Activated CD8-positive, alpha-beta memory T cell treated with anti-CD3 and anti-CD28 coated beads for 1 hour (primary cell): ENCODE data around the gene ZNF512B.
"Not testable (repeated sequence)": the region's sequence is repeated elsewhere in the genome, so short reads cannot be mapped to it uniquely, and the experiment has no call there.

Experiments
- DNase-seq, 2 donors: peaks; one replicate each; pipeline ENCODE4 v3.0.0-alpha.2; 2020; ENCODE audit warnings: low read depth in 1 of 2; ENCODE audit errors: extremely low read depth in 1 of 2

ZNF512B gene

DNA sequence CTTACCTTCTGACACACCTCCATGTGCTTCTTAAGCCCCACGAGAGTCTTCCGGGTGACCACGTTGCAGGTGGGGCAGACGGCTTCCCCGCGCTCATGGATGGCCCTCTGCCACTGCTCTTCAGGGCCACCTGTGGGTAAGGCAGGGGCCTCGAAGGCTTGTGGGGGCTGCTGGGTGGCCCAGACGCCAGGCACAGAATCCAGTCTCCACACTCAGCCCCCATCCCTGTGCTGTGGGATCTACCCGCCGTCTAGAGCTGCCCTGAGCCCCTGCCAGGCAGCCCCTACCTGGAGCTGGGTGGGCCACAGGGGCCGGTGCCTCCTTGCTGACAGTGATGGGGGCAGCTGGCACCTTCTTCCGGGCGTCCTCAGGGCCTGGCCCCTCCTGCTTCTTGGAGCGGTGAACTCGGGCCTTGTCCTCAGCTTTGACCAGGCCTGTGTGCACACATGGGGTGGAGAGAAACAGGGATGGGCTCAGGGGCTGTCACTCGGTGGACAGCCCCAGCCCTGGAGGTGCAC is 5.9 kb downstream of the ZNF512B start:
- DNase-seq: no peak

DNA sequence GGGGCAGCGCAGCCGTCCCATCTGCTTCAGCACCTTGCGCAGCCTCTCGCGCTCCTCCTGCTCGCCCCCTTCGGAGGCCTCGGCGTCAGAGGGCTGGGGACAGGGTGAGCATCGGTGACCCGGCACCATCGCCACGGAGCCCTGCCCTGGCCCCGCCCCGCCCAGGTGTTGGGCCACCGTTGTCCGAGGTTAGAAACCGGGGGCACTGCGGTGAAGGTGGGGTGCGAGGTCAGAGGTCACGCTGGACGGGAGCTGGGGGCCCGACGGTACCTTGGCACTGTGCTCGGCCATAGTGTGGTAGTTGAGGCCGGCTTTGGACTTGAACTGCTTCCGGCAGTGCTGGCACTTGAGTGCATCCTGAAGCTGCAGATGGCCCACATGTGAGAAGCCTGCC is 6.4 kb downstream of the ZNF512B start:
- DNase-seq: no peak

DNA sequence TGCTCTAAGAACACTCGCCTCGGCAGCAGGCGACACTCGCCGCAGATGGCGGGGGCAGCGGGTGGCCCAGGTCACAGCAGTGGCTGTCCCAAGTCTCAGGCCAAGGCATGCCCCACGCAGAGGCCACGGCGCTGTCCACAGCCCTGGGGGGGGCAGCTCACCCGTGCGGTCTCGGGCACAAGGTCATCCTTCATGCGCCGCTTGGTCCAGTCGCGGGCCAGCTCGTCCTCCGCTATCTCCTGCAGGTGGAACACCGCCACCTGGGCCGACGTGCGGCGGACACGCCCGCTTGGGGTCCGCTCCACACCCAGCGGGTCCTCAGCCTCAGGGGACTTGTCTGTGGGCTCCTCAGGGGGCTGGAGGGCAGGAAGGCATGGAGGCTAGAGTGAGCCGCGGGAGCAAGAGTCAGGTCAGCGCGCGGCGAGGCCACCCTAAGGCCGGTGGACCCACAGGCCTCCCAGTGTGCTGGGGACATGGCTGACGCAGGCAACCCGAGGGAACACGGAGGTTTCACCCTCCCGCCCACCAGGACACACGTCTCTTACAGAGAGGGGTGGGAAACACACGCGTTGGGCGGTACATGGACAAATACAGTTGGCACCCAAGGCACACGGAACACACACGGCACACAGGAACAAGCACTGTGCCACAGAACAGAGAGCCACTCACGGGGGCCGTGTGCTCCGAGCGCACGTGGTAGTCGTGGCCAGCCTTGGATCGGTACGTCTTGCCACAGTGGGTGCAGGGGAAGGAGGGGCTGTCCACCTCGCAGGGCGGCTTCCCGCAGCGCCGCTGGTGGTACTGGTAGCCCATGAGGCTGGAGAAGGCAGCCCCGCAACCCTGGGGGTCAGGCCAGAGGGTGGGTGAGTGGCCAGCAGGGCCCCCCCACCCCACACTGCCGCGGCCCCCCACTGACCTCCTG is 7.0 kb downstream of the ZNF512B start:
- DNase-seq: no peak

DNA sequence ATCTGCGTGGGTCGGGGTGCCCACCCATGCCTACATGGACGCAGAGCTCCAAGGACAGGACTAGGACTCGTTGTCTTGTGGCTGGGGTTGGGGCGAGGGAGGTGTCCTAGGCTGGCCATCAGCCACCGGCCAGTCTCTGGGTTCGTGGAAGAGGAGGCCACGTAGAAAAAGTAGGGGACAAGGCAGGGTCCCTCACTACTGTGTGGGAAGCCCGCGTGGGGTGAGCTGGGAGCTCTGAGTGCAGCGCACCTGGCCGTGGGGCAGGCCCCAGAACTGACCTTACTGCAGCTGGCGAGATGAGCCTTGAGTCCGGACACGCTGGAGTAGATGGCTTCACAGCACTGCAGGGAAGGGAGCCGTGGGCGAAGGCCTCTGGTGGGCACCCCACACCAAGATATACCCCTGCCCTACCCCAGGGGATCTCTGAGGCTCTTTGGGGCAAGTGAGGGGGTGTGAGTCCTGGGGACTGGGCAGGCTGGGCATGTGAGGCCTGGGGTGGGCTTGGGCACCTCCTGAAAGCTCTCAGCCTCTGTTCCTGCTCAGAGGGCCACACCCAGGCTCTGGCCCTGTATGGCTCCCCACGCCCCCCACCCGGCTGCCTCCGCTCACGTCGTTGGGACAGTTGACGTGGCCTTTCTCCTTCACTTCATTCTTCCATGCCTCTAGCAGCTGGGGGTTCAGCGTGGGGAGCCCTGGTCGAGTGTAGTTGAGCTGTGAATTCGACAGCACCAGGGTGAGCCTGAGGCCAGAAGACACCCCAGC is 7.9 kb downstream of the ZNF512B start:
- no peak for DNase-seq

DNA sequence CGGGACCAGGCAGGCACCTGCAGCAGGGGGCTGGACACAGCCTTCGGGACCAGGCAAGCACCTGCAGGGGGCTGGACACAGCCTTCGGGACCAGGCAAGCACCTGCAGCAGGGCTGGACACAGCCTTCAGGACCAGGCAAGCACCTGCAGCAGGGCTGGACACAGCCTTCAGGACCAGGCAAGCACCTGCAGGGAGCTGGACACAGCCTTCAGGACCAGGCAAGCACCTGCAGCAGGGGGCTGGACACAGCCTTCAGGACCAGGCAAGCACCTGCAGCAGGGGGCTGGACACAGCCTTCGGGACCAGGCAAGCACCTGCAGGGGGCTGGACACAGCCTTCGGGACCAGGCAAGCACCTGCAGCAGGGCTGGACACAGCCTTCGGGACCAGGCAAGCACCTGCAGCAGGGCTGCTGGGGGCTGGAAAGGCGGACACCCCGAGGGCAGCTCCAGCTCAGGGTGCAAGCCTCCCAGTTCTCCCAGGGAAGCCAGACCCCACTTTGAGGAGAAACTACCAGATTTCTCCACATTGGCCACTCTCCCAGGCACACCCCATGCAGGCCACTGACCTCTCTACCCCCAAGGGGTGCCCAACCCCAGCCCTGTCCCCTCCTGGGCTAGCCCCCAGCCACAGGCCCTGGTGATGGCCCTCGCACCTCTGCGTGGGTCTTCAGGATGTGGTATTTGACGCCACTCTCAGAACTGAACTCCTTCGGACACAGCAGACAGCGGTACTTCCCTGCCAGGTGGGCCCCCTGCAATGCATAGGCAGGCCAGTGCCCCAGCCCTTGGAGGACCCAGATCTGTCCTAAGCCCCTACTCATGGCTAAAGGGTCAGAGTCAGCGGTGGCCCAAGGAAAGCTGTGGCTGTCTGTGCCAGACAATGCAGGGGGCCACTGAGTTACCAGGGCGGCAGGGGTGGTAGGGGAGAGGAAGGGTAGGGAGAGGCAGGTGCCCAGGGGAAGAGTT is 8.8 kb downstream of the ZNF512B start:
- not testable (repeated sequence) for DNase-seq

DNA sequence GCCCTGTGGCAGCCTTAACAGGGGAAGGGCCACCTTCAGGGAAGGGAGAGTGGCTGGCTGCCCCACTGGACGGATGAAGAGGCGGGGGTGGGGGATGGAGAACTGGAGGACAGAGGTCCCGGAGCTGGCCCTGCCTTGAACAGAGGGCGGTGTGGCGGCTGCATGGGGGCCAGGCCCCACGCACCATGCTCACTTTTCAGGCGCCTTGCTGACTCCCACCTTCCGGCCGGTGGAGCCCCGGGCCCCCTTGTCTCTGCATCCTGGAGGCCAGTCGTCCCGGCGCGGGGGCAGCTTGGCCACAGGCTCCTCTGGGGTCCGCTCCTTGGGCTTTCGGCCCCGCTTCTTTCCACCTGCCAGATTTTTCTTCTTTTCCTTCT is 10.0 kb downstream of the ZNF512B start:
- no peak for DNase-seq

DNA sequence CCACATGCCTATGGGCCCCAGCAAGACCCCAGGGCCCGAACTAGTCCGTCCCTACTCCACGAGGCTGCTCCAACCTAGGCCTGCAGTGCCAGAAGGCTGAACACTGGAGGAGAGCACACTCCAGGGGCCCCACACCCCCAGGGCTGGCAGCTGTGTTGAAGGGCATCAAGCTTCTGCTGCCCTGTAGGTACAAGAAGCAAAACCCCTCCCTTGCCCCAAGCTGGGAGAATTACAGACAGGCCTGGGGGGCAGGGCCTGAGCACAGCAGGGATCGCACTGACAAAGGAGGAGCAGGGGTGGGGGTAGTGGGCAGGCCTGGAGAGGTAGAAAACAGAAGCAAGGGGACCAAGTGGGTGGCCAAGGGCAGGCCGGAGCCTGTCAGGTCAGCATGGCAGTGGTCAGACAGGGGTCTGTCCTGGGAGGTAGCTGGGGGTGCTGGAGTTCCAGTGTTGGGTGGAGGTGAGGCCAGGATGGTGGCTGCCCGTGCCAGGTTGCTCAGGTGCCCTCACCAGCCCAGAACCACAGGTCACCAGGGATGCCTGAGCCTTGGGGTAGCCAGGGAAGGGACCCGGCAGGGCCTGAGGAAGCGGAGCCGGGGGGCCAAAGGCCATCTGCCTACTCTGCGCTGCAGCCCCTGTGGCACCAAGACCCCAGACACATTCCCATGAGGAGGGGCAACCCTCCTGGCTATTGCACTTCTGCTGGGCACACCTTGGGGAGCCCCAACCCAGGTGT is 10.6 kb downstream of the ZNF512B start:
- DNase-seq: no peak

DNA sequence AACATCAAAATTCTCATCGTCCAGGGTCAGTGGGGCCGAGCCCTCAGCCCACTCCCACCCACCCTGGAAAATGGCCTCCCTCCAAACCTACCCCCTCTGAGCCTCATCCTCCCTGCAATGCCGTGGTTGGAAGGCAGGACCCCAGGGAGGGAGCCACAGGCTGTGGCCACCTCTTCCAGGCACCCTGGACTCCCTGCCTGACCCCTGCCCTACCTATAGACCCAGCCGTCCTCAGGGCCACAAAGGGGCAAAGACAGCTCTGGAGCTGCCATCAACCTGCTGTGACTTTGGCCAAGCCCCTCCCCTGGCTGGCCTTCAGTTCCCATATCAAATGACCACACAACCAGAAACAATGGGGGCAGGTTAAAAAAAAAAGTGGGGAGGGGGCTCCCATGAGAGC is 11.3 kb downstream of the ZNF512B start:
- DNase-seq: no peak

DNA sequence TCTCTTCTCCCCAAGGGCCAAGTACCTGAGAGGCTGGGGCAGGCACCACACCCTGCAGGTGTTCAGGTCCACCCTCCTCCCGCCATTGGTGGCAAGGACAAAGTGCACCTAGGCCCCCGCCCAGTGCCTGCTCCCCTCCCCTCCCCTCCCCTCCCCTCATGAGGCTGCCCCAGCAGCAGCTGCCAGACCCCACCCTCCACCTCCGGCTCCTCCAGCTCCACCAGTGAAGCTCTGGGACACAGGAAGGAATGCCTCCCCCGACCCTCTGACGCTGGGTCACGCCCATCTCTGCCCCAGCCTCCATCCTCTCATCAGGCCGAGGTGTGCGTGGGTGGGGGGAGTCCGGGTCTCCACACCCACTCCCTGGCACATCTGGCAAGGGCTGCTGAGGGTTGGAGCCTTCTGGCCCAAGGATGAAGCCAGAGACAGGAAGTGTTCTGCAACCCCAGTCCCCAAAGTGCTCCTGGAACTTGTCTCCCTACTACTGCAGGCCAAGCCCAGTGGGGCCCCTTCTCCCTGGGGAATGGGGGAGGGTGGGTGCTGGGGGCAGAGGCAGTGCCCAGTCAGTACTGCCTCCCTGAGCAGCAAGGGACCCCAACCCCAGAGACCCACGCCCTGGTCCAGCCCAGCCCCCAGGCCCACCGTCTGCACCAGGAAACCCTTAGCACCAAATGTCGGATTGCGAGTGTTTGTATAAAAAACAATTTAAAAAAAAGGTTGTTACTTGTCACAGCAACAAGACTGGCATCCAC is 11.9 kb downstream of the ZNF512B start:
- DNase-seq: no peak

DNA sequence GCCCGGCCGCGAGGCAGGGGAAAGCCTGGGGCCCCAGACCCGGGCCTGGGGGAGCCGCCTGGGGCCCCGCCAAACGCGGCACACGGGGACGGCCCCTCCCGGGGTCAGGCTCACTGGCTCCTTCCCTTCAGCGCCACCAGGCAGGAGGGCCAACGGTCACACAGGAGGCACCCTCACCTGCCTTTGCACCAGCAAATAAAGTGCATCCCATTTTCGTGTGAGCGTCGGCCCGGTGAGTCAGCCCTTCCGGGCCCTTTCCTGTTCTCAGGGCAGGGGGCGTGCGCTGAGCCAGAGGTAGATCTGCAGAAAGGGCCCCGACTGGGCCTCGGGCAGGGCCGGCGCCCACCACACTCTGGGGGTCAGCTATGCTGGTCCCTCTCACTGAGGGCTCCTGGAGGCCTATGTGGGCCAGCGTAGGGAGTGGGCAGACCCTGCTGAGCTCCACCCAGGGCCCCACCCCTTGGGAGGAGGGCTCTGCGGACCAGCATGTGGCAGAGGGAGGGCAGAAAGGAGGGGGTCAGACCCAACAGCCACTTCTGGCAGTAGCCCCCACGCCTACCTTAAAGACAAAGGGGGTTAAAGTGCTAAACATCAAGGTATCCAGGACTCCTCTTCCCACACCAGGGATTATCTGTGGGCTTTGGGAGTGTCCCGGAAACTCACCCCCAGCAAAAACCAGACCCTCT is 12.6 kb downstream of the ZNF512B start:
- no peak for DNase-seq

DNA sequence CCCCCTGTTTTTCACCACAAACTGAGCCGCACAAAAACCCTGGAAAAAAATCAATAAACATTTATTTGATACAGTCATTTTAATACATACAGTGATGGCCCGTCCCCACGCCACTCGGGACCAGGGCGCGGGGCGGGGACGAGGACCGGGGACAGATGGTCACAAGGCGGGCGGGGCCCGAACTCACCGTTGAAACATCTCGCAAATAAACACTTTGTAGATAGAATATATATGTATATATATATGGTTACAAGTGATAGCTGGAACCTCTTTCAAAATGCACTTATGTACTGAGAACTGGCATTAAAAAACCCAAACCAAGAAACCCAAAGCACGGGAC is 13.1 kb downstream of the ZNF512B start:
- DNase-seq: no peak

DNA sequence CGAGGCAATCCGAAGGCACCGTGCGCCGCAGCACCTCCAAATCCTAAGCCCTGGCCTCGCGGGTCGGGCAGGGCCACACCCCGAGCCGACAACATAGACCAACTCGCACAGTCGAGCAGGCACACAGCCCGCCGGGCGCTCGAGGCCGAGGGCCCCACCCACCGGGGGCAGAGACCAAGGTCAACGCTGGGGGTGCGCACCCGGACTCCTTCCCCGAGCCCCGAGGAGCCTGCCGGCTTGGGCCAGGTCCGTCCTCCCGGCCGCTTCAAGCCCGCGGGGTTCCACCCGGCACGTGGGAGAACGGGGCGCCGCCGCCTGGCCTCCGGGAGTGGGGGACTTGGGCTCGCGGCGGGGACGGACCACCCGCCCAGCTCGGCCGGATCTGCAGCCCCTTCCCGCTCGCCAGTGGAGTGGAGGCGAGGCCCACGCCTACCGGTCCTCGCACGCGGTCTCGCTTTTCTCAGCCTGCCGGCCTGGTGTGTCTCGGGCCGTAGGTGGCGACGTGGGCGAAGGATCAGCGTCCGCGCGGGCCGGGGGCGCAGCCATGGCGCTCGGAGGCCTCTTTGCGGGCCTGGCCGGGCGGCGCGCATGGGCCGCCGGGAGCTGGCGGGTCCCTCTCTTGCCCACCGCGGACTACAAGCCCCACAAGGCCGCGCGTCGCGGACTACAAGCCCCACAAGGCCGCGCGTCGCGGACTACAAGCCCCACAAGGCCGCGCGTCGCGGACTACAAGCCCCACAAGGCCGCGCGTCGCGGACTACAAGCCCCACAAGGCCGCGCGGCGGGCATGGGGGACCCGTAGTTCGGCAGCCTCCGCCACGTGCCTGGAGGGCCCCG is 13.7 kb downstream of the ZNF512B start, which contains the start of gene UCKL1:
UCKL1 (minus strand) TSS at position 590 of the 837 bp plus-strand sequence; CDS start at position 546, 44 bp downstream.
- DNase-seq: peak; percentile 67 to 85

DNA sequence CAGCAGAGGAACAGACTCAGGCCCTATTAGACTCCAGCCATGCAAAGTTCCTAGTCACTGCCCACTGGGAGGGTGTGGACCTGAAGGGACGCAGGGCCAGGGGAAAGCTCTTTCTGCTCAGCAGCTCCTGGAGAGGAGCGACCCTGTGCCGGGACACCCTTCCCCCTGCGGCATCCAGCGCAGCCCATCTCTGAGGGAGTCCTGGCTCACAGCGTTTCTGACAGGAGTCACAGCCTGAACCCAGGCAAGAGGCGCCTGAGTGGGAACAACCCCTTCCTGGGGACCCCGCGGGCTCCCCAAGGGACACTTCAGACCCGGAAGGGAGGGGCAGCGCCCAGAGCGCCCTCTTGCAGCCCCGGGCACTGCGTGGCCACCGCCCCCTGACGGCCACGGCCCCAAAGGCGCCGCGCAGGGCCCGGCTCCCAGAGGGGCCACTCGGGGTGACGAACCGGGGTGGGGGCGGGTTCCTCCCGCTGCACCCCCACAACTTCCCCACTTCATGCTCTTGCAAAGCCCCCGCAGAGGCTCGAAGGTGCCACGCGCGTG is 14.4 kb downstream of the ZNF512B start:
- no peak for DNase-seq

DNA sequence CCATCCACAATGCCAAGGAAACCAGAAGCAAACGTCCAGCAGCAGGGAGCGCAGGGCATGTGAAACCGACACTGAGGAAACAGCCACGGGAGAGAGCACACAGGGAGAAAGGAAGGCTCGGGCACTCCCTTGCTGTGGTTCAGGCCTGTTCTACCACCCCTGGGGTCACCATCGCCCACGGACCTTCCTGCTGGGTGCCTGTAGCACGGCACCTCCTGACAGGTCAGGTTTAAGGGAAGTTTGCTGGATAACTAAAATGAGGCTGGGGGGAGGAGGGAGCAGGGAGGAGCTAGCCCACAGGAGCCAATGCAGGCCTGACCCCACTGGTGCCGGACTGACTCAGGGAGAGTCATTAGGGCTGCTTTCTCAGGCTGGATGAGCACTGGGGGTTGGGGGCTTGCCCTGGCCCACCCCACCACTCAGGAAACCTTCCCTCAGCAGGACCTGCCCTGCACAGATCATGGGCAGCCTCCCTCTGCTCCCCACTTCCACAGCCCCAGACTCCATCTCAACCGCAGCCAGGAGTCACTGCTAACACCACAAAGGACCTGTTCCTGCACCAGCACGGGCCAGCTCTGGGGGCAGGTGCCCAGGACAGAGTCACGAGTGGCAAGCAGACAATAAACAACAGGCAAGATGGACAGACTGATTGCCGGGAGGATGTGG is 15.8 kb downstream of the ZNF512B start:
- no peak for DNase-seq

DNA sequence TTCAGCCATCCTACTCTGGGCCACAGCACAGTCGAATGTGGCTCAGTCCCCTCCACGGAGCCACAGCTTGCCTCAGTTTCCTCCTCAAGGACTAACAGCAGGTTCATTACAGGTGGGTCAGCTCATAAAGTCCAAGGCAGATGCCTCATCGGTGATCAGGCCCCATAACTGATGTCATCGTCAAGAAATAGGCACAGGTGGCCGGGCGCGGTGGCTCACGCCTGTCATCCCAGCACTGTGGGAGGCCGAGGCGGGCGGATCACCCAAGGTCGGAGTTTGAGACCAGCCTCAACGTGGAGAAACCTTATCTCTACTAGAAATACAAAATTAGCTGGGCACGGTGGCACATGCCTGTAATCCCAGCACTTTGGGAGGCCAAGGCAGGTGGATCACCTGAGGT is 17.0 kb downstream of the ZNF512B start:
- no peak for DNase-seq

DNA sequence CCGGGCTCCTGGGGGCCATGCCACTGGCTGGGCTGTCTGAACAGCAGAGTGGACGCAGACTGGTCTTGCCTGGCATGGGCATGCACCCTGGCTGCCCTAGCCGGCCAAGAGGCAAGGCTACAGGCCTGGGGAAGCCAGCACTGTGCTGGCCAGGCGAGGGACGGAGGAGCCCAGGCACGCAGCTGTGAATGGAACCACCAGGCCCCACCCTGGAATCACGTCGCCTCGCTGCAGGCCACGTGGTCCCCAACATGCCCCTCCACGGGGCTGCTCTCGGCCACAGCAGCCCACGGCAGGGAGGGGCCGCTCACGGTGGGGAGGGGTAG is 17.6 kb downstream of the ZNF512B start:
- no peak for DNase-seq
